ENCODE results near the gene GPR85.

GRCh38 chr7:113093561-113093960 is 6.9 kb upstream of the GPR85 start:
- TF ChIP-seq CTCF (IDR thresholded peaks at IDR 0.05) = no peak
- TF ChIP-seq POLR2A (IDR thresholded peaks at IDR 0.05) = no peak
- no peak for TF ChIP-seq EP300 (IDR thresholded peaks at IDR 0.05)
